K562 (cell line): ENCODE measurements around the gene ICAM1. TPM values are rescaled to one million over a fixed set of nuclear protein-coding genes. Genes with fewer than 3 reads are reported as not detected.
A peak's percentile ranks its signal among the peaks of the same experiment; 100 is the strongest.

Experiments used
- CHD2 ChIP-seq: IDR thresholded peaks from 2 replicates; pipeline ENCODE4 v1.6.1; 2011; ENCODE audit warnings: low read depth, low read length
- SIX5 ChIP-seq, 2 experiments: IDR thresholded peaks; 2 replicates each; pipeline ENCODE4 v1.6.1; 2011; ENCODE audit warnings: low read length in 2 of 2, borderline replicate concordance in 1 of 2, low read depth in 1 of 2, mild to moderate bottlenecking in 1 of 2, moderate library complexity in 1 of 2; ENCODE audit not compliant: insufficient read depth in 1 of 2
- TRIM24 ChIP-seq, 2 experiments: fragments of 450-650 bp; IDR thresholded peaks; 2 replicates each; pipeline ENCODE4 v1.6.1; 2016
- XRCC5 ChIP-seq: fragments of 200-400 bp; formaldehyde crosslinking; IDR thresholded peaks from 2 replicates; pipeline ENCODE4 v1.6.1; 2017; ENCODE audit warnings: low read depth, mild to moderate bottlenecking, low read length
- polyA plus RNA-seq, 8 experiments: library from polyadenylated mRNA; depleted of rRNA in 4 of 8; stranded (reverse) in 5 of 8; unstranded in 3 of 8; fragments of >200 nt; fragmentation: Nextera tagmentation in 2 of 8; fragmentation: Illumina TruSeq in 1 of 8; extraction: Ambion mirVana in 2 of 8; extraction: Trizol in 1 of 8; gene quantifications; 2 replicates each; pipeline versions ENCODE4 v1.2.1 to v1.2.3, GENCODE V29; 2011 to 2014; ENCODE audit warnings: inconsistent platforms in 1 of 8, missing spikeins in 1 of 8
- total RNA-seq, 7 experiments: library from RNA; depleted of rRNA in 6 of 7; stranded (reverse); fragments of >200 nt in 6 of 7; fragmentation: Illumina TruSeq in 2 of 7; extraction: Trizol in 2 of 7; gene quantifications; 2 replicates each; pipeline versions ENCODE4 v1.2.1 to v1.2.3, GENCODE V29; 2011 to 2021; ENCODE audit warnings: low replicate concordance in 1 of 7
- TF ChIP-seq, protein P1 (sequence below): fragments of 450-650 bp; IDR thresholded peaks from 2 replicates; pipeline ENCODE4 v1.6.1; 2016; ENCODE audit warnings: mild to moderate bottlenecking, moderate library complexity
- TF ChIP-seq, protein P2 (sequence below), 2 experiments: fragments of 450-650 bp; IDR thresholded peaks; 2 replicates each; pipeline ENCODE4 v1.6.1; 2018; ENCODE audit warnings: mild to moderate bottlenecking in 2 of 2, low read depth in 1 of 2; ENCODE audit not compliant: partially characterized antibody in 2 of 2
- TF ChIP-seq, protein P3 (sequence below): fragments of 450-650 bp; formaldehyde crosslinking; IDR thresholded peaks from 2 replicates; pipeline ENCODE4 v1.4.0; 2020; ENCODE audit warnings: mild to moderate bottlenecking, moderate library complexity

The ICAM1 gene
- total and polyA plus RNA-seq, 9 of the 15 experiments (the other 6 are each of a cell fraction or from before 2014, with no cell fraction given) = 2.3 to 24.4 (median 13.4) TPM

DNA sequence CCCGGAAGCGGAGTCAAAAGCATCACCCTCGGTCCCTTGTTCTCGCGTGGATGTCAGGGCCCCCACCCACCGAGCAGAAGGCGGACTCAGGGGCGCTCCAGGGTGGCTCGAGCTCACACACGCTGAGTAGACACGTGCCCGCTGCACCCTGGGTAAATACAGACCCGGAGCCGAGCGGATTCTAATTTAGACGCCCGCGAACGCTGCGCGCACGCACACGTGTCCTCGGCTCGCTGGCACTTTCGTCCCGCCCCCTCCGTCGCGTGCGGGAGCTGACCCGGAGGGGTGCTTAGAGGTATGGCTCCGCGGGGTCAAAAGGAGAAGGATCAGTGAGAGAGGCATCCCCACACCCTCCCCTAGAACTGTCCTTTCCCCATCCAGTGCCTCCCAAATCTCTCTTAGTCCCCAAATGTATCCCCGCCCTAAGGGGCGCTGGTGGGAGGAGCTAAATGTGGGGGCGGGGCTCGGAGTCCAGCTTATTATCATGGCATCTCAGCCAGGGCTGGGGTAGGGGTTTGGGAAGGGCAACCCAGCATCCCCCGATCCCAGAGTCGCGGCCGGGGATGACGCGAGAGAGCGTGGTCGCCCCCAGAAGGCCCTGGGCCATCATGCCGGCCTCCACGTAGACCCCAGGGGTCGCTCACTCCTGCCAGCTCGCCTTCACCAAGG, 18.4 kb downstream of the ICAM1 start (continued):
- TF ChIP-seq, protein P1, sequence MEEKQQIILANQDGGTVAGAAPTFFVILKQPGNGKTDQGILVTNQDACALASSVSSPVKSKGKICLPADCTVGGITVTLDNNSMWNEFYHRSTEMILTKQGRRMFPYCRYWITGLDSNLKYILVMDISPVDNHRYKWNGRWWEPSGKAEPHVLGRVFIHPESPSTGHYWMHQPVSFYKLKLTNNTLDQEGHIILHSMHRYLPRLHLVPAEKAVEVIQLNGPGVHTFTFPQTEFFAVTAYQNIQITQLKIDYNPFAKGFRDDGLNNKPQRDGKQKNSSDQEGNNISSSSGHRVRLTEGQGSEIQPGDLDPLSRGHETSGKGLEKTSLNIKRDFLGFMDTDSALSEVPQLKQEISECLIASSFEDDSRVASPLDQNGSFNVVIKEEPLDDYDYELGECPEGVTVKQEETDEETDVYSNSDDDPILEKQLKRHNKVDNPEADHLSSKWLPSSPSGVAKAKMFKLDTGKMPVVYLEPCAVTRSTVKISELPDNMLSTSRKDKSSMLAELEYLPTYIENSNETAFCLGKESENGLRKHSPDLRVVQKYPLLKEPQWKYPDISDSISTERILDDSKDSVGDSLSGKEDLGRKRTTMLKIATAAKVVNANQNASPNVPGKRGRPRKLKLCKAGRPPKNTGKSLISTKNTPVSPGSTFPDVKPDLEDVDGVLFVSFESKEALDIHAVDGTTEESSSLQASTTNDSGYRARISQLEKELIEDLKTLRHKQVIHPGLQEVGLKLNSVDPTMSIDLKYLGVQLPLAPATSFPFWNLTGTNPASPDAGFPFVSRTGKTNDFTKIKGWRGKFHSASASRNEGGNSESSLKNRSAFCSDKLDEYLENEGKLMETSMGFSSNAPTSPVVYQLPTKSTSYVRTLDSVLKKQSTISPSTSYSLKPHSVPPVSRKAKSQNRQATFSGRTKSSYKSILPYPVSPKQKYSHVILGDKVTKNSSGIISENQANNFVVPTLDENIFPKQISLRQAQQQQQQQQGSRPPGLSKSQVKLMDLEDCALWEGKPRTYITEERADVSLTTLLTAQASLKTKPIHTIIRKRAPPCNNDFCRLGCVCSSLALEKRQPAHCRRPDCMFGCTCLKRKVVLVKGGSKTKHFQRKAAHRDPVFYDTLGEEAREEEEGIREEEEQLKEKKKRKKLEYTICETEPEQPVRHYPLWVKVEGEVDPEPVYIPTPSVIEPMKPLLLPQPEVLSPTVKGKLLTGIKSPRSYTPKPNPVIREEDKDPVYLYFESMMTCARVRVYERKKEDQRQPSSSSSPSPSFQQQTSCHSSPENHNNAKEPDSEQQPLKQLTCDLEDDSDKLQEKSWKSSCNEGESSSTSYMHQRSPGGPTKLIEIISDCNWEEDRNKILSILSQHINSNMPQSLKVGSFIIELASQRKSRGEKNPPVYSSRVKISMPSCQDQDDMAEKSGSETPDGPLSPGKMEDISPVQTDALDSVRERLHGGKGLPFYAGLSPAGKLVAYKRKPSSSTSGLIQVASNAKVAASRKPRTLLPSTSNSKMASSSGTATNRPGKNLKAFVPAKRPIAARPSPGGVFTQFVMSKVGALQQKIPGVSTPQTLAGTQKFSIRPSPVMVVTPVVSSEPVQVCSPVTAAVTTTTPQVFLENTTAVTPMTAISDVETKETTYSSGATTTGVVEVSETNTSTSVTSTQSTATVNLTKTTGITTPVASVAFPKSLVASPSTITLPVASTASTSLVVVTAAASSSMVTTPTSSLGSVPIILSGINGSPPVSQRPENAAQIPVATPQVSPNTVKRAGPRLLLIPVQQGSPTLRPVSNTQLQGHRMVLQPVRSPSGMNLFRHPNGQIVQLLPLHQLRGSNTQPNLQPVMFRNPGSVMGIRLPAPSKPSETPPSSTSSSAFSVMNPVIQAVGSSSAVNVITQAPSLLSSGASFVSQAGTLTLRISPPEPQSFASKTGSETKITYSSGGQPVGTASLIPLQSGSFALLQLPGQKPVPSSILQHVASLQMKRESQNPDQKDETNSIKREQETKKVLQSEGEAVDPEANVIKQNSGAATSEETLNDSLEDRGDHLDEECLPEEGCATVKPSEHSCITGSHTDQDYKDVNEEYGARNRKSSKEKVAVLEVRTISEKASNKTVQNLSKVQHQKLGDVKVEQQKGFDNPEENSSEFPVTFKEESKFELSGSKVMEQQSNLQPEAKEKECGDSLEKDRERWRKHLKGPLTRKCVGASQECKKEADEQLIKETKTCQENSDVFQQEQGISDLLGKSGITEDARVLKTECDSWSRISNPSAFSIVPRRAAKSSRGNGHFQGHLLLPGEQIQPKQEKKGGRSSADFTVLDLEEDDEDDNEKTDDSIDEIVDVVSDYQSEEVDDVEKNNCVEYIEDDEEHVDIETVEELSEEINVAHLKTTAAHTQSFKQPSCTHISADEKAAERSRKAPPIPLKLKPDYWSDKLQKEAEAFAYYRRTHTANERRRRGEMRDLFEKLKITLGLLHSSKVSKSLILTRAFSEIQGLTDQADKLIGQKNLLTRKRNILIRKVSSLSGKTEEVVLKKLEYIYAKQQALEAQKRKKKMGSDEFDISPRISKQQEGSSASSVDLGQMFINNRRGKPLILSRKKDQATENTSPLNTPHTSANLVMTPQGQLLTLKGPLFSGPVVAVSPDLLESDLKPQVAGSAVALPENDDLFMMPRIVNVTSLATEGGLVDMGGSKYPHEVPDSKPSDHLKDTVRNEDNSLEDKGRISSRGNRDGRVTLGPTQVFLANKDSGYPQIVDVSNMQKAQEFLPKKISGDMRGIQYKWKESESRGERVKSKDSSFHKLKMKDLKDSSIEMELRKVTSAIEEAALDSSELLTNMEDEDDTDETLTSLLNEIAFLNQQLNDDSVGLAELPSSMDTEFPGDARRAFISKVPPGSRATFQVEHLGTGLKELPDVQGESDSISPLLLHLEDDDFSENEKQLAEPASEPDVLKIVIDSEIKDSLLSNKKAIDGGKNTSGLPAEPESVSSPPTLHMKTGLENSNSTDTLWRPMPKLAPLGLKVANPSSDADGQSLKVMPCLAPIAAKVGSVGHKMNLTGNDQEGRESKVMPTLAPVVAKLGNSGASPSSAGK = peak; percentile 93
- TF ChIP-seq, protein P2, sequence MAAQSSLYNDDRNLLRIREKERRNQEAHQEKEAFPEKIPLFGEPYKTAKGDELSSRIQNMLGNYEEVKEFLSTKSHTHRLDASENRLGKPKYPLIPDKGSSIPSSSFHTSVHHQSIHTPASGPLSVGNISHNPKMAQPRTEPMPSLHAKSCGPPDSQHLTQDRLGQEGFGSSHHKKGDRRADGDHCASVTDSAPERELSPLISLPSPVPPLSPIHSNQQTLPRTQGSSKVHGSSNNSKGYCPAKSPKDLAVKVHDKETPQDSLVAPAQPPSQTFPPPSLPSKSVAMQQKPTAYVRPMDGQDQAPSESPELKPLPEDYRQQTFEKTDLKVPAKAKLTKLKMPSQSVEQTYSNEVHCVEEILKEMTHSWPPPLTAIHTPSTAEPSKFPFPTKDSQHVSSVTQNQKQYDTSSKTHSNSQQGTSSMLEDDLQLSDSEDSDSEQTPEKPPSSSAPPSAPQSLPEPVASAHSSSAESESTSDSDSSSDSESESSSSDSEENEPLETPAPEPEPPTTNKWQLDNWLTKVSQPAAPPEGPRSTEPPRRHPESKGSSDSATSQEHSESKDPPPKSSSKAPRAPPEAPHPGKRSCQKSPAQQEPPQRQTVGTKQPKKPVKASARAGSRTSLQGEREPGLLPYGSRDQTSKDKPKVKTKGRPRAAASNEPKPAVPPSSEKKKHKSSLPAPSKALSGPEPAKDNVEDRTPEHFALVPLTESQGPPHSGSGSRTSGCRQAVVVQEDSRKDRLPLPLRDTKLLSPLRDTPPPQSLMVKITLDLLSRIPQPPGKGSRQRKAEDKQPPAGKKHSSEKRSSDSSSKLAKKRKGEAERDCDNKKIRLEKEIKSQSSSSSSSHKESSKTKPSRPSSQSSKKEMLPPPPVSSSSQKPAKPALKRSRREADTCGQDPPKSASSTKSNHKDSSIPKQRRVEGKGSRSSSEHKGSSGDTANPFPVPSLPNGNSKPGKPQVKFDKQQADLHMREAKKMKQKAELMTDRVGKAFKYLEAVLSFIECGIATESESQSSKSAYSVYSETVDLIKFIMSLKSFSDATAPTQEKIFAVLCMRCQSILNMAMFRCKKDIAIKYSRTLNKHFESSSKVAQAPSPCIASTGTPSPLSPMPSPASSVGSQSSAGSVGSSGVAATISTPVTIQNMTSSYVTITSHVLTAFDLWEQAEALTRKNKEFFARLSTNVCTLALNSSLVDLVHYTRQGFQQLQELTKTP (IDR thresholded peaks at IDR 0.05; ENCODE audit: low read depth in 1 of 2, partially characterized antibody in 2 of 2) = no peak
- TF ChIP-seq TRIM24 (IDR thresholded peaks at IDR 0.05) (0 out of 4 replicates have a peak, but pooled peaks of 1 of the 2 experiments have one; percentile 11), CHD2 (peak; percentile 61; the same call in 1 of the 2 replicates), SIX5 (IDR thresholded peaks at IDR 0.05; ENCODE audit: borderline replicate concordance in 1 of 2, insufficient read depth in 1 of 2, low read depth in 1 of 2, low read length in 2 of 2) (no peak), XRCC5 (peak; percentile 25; the same call in 1 of the 2 replicates)
- TF ChIP-seq, protein P3, sequence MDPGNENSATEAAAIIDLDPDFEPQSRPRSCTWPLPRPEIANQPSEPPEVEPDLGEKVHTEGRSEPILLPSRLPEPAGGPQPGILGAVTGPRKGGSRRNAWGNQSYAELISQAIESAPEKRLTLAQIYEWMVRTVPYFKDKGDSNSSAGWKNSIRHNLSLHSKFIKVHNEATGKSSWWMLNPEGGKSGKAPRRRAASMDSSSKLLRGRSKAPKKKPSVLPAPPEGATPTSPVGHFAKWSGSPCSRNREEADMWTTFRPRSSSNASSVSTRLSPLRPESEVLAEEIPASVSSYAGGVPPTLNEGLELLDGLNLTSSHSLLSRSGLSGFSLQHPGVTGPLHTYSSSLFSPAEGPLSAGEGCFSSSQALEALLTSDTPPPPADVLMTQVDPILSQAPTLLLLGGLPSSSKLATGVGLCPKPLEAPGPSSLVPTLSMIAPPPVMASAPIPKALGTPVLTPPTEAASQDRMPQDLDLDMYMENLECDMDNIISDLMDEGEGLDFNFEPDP = 0 out of 2 replicates have a peak, but pooled peaks have one; percentile 34
